GM21447 (cell line): ENCODE measurements around the gene F2.

Source experiments
- ATAC-seq: cut with Tn5 transposase; IDR thresholded peaks from one replicate; pipeline ENCODE4 v1.9.1; 2021; ENCODE audit not compliant: unreplicated experiment

Gene F2

GRCh38 chr11:46738887-46739286, 19.9 kb downstream of the F2 start:
- no peak for ATAC-seq

GRCh38 chr11:46741600-46742484, 22.8 kb downstream of the F2 start:
- ATAC-seq = no peak

GRCh38 chr11:46743043-46743442, 24.0 kb downstream of the F2 start:
- no peak for ATAC-seq

- no peak for ATAC-seq
Observed at GRCh38 chr11:46743693-46744339, 24.8 kb downstream of the F2 start.

- no peak for ATAC-seq
Observed at GRCh38 chr11:46745328-46745727, 26.3 kb downstream of the F2 start.

GRCh38 chr11:46745995-46746394, 27.0 kb downstream of the F2 start:
- no peak for ATAC-seq

GRCh38 chr11:46747150-46747549, 28.1 kb downstream of the F2 start:
- no peak for ATAC-seq

- no peak for ATAC-seq
Observed at GRCh38 chr11:46755962-46756361, 36.9 kb downstream of the F2 start.

- no peak for ATAC-seq
Observed at GRCh38 chr11:46759196-46759595, 40.2 kb downstream of the F2 start.

- ATAC-seq = no peak
Observed at GRCh38 chr11:46760429-46761128, 41.6 kb downstream of the F2 start.

GRCh38 chr11:46761807-46762206, 42.8 kb downstream of the F2 start:
- ATAC-seq = no peak

GRCh38 chr11:46762248-46762647, 43.2 kb downstream of the F2 start:
- ATAC-seq = no peak

GRCh38 chr11:46766656-46767055, 47.6 kb downstream of the F2 start:
- ATAC-seq = no peak

GRCh38 chr11:46769636-46770221, 50.7 kb downstream of the F2 start:
- ATAC-seq = no peak

GRCh38 chr11:46776878-46777277, 57.9 kb downstream of the F2 start:
- ATAC-seq = no peak

GRCh38 chr11:46778416-46778815, 59.4 kb downstream of the F2 start:
- ATAC-seq = no peak
